Measurements from ENCODE around the gene CFAP97D2.

DNA sequence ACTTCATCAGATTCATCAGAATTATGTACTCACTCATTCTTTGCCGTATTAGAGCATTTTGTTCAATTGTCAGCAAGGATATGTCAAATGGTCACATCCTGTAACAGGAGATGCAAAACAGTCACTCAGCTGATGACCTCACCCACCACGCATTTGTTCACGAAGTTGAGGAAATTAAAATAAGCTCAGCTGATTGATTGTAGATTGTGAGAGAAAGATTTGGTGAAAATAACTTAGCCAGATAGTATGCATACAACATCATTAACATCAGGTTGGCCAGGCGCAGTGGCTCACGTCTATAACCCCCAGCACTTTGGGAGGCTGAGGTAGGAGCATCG is 33.1 kb downstream of the CFAP97D2 start:
- TF ChIP-seq, protein P1, sequence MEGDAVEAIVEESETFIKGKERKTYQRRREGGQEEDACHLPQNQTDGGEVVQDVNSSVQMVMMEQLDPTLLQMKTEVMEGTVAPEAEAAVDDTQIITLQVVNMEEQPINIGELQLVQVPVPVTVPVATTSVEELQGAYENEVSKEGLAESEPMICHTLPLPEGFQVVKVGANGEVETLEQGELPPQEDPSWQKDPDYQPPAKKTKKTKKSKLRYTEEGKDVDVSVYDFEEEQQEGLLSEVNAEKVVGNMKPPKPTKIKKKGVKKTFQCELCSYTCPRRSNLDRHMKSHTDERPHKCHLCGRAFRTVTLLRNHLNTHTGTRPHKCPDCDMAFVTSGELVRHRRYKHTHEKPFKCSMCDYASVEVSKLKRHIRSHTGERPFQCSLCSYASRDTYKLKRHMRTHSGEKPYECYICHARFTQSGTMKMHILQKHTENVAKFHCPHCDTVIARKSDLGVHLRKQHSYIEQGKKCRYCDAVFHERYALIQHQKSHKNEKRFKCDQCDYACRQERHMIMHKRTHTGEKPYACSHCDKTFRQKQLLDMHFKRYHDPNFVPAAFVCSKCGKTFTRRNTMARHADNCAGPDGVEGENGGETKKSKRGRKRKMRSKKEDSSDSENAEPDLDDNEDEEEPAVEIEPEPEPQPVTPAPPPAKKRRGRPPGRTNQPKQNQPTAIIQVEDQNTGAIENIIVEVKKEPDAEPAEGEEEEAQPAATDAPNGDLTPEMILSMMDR (IDR thresholded peaks at IDR 0.05; ENCODE audit: low read length): no peak
- TF ChIP-seq EZH2 (optimal IDR thresholded peaks at IDR 0.05; ENCODE audit: low read depth, low read length): no peak
